ENCODE results near the gene ZNF500. TPM values are rescaled to one million over a fixed set of nuclear protein-coding genes. Genes with fewer than 3 reads are reported as not detected.

The ZNF500 gene
- total RNA-seq, result 5.8 and 10.5 TPM in 2 replicates

DNA sequence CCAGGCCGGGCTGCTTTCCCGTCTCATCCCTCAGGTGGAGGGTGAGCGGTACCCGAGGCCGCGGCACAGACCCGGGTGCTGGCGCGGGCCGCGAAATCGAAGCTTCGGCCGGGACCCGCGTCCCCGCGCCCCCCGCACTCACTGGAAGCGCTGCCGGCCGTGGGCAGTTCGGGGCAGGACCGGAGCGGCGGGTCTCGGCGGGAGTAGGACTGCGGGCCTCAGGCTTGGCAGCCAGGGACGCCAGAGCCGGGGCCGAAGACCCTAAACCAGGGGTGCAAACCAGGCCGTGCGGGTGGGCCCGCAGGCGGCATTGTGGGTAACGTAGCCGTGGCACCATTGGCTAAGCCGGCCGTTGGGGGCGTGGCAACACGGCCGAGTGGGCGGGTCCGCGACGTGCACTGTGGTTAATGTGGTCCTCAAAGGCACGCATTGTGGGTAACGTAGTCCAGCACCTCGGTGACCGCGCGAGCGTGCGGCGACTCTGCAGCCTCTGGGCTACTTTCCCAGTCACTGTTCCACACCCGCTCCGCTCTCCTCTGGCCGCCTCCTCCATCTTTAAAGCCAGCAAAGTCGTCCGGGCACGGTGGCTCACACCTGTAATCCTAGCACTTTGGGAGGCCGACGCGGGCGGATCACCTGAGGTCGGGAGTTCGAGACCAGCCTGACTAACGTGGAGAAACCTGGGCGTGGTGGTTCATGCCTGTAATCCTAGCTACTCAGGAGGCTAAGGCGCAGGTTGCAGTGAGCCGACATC lies at the start of gene ZNF500:
Gene ZNF500 (minus strand): TSS at position 288 of the 754 bp plus-strand sequence. CDS start 1,184 bp downstream, outside the sequence.
- Histone ChIP-seq H3K36me3 (ENCODE audit: control insufficient read depth, insufficient read depth, low read length) (peaks cover 6% of the 10 kb centered on the region), H3K4me3 (ENCODE audit: low read depth, low read length) (peak within 1 kb of the TSS; percentile 75), H3K27me3 (ENCODE audit: control insufficient read depth, insufficient read depth, low read length) (no peaks in the 10 kb centered on the region)
- DNase-seq (ENCODE audit: low read depth), result peak; percentile 77
- TF ChIP-seq CTCF (IDR thresholded peaks at IDR 0.05; ENCODE audit: insufficient read depth, low read length, poor library complexity, severe bottlenecking), result no peak

DNA sequence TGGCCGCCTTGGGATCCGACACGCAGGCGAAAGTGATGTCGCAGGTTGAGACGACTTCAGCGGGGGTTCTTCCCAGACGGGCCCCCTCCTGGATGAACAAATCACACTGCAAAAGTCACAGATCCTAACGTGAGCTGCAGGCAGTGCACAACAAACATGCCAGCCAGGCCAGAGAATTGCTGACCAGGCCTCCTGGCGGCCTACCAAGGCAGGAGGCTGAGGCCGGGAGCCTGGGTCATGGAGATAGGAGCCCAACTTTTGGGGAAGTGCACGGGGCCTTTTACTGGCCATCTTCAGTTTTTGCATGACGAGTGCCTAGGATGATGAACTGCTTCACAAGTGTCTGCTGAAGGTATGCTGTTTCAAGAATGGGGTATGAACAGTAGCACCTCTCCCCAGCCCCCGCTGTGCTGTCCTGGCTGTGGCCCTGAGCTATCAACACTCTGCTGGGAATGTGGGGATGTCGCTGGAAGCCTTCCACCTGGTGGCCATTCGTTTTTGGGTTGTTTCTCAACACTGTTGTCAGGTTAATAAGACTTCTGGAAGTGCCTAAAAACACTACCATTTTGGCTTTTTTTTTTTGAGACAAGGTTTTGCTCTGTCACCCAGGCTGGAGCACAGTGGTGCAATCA lies 47.7 kb upstream of the ZNF500 start:
- peaks cover 5% of the 10 kb centered on the region for H3K36me3 ChIP-seq (ENCODE audit: control insufficient read depth, insufficient read depth, low read length)
- no peaks in the 10 kb centered on the region for H3K27me3 ChIP-seq (ENCODE audit: control insufficient read depth, insufficient read depth, low read length)
- TF ChIP-seq CTCF (IDR thresholded peaks at IDR 0.05; ENCODE audit: insufficient read depth, low read length, poor library complexity, severe bottlenecking), result no peak
- H3K4me3 ChIP-seq (ENCODE audit: low read depth, low read length), result no peak overlapping the region
- no peak for DNase-seq (ENCODE audit: low read depth)

- Histone ChIP-seq H3K27me3 (ENCODE audit: control insufficient read depth, insufficient read depth, low read length) (no peaks in the 10 kb centered on the region), H3K4me3 (ENCODE audit: low read depth, low read length) (no peak overlapping the region), H3K36me3 (ENCODE audit: control insufficient read depth, insufficient read depth, low read length) (peaks cover 5% of the 10 kb centered on the region)
- TF ChIP-seq CTCF (IDR thresholded peaks at IDR 0.05; ENCODE audit: insufficient read depth, low read length, poor library complexity, severe bottlenecking), result no peak
- no peak for DNase-seq (ENCODE audit: low read depth)
These were observed 47.1 kb upstream of the ZNF500 start for GRCh38 chr16:4814046-4814445.

DNA sequence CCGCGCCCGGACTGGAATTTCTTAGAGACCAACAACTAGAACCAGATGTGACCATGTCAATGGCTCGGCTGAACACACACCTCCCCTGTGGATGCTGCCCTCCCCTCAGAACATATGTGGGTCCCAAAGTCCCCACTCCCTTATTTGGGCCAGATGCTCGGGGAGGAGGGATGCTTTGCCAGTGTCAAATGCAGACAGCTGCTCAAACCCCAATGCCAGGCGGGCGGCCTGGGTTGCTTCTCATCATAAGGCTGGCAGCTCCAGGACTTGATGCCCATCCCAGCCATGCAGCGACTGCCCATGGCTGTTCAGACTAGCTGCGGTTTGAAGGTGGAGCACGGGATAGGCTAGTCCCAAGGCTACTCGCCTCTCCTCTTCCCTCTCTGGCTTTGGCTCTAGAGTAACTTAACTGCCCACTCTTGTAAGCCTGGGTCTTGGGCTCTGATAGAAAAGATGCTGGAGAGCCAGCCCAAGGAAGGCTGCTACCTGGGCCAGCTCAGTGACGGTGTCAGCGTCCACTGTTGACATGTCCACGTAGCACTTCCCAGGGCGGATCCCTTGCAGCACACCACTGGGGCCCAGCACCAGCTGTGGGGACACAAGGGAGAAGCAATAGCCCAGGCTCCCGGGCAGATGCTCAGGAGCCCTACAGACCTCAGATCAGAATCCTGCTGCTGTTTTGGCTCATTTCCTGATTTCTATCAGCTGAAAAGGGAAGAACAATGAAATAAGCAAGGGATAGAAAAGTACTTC lies 46.5 kb upstream of the ZNF500 start:
- TF ChIP-seq CTCF (IDR thresholded peaks at IDR 0.05; ENCODE audit: insufficient read depth, low read length, poor library complexity, severe bottlenecking), result no peak
- DNase-seq (ENCODE audit: low read depth), result no peak
- peaks cover 5% of the 10 kb centered on the region for H3K36me3 ChIP-seq (ENCODE audit: control insufficient read depth, insufficient read depth, low read length)
- H3K4me3 ChIP-seq (ENCODE audit: low read depth, low read length), result no peak overlapping the region
- H3K27me3 ChIP-seq (ENCODE audit: control insufficient read depth, insufficient read depth, low read length), result no peaks in the 10 kb centered on the region

- Histone ChIP-seq H3K27me3 (ENCODE audit: control insufficient read depth, insufficient read depth, low read length) (no peaks in the 10 kb centered on the region), H3K36me3 (ENCODE audit: control insufficient read depth, insufficient read depth, low read length) (peaks cover 5% of the 10 kb centered on the region)
- no peak for TF ChIP-seq CTCF (IDR thresholded peaks at IDR 0.05; ENCODE audit: insufficient read depth, low read length, poor library complexity, severe bottlenecking)
These were observed 44.8 kb upstream of the ZNF500 start for GRCh38 chr16:4811773-4812172.

More at GRCh38 chr16:4811773-4812172, 44.8 kb upstream of the ZNF500 start:
- H3K4me3 ChIP-seq (ENCODE audit: low read depth, low read length), result no peak overlapping the region
- DNase-seq (ENCODE audit: low read depth), result no peak

Data from kidney epithelial cell (primary cell).